Keratinocyte (primary cell): Measurements from ENCODE around the gene NLGN1.

Experiments used
- EZH2 ChIP-seq: IDR thresholded peaks from one replicate; pipeline ENCODE4 v1.6.1; 2012; ENCODE audit warnings: inconsistent platforms, mild to moderate bottlenecking, low read length, moderate library complexity
- TF ChIP-seq, protein P1 (sequence below), 3 experiments: IDR thresholded peaks in 1 of 3; conservative IDR thresholded peaks in 1 of 3; optimal IDR thresholded peaks in 1 of 3; 2 replicates in 2 of 3; 3 replicates in 1 of 3; pipeline versions ENCODE3 to v1.5.1; 2011; ENCODE audit warnings: low read length in 3 of 3, mild to moderate bottlenecking in 3 of 3, moderate library complexity in 2 of 3, control low read depth in 1 of 3, inconsistent platforms in 1 of 3; ENCODE audit not compliant: insufficient read depth in 2 of 3; ENCODE audit errors: extremely low read depth in 1 of 3

- TF ChIP-seq, protein P1, sequence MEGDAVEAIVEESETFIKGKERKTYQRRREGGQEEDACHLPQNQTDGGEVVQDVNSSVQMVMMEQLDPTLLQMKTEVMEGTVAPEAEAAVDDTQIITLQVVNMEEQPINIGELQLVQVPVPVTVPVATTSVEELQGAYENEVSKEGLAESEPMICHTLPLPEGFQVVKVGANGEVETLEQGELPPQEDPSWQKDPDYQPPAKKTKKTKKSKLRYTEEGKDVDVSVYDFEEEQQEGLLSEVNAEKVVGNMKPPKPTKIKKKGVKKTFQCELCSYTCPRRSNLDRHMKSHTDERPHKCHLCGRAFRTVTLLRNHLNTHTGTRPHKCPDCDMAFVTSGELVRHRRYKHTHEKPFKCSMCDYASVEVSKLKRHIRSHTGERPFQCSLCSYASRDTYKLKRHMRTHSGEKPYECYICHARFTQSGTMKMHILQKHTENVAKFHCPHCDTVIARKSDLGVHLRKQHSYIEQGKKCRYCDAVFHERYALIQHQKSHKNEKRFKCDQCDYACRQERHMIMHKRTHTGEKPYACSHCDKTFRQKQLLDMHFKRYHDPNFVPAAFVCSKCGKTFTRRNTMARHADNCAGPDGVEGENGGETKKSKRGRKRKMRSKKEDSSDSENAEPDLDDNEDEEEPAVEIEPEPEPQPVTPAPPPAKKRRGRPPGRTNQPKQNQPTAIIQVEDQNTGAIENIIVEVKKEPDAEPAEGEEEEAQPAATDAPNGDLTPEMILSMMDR (optimal IDR thresholded peaks at IDR 0.05 in 1 of 3, IDR thresholded peaks at IDR 0.05 in 1 of 3, conservative IDR thresholded peaks at IDR 0.05 in 1 of 3; ENCODE audit: extremely low read depth in 1 of 3, insufficient read depth in 2 of 3, low read length in 3 of 3) = no peak
- TF ChIP-seq EZH2 = no peak
Measured at GRCh38 chr3:174220775-174221554, 823.4 kb downstream of the NLGN1 start.
